Prostate gland (tissue), 2 donors: ENCODE measurements around the gene HOXA7.

Source experiments
- CTCF ChIP-seq, 4 experiments: fragments of 200-600 bp in 2 of 4; fragments of 450-650 bp in 2 of 4; sonication (generic) in 2 of 4; IDR thresholded peaks; 1 replicate in 3 of 4; 2 replicates in 1 of 4; pipeline ENCODE4 v1.5.1; 2016 to 2019; ENCODE audit warnings: antibody characterized with exemption in 4 of 4, mild to moderate bottlenecking in 2 of 4, moderate library complexity in 2 of 4
- POLR2AphosphoS5 ChIP-seq: sonication (generic); formaldehyde crosslinking; IDR thresholded peaks from one replicate; pipeline ENCODE4 v1.6.1; 2017; ENCODE audit warnings: antibody characterized with exemption

DNA sequence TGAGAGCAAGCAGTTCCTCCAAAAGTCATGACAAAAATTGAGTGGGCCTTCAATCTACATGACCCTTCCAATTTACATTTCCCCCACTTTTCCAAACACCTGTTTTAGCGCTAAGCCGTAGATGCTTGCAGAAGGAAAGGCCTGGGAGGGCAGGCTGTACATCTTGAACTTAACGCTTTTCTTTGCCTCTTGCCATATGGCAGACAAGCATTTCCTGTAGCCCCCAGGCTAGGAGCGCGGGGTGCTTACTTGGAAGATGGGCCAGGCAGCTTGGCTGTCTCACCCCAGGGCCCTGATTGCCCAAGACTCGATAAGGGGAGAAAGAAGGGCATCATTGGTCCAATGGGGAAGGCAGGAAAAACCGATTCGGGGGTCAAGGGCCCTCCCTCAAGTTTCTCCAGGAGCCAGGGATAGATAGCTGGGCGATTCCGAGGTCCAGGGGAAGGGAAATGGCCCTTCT lies 15.9 kb upstream of the HOXA7 start:
- TF ChIP-seq CTCF (IDR thresholded peaks at IDR 0.05) (no peak), POLR2AphosphoS5 (no peak)
